Tibial nerve (tissue), 4 donors: Measurements from ENCODE around the gene DHX15. TPM values are rescaled to one million over a fixed set of nuclear protein-coding genes. Genes with fewer than 3 reads are reported as not detected.

Experiments used
- DNase-seq, 2 donors: peaks; one replicate each; pipeline ENCODE4 v3.0.0-alpha.2; 2019; ENCODE audit warnings: low spot score in 2 of 2
- H3K27ac ChIP-seq, 4 donors: fragments of 200-600 bp; sonication (generic) in 3 of 4; one replicate each; pipeline ENCODE4 v1.5.1; 2017 to 2019; ENCODE audit warnings: mild to moderate bottlenecking in 1 of 4
- H3K27me3 ChIP-seq, 2 donors: fragments of 200-600 bp; sonication (generic) in 1 of 2; one replicate each; pipeline versions ENCODE4 v1.5.1 to v1.6.0; 2017 to 2019
- H3K36me3 ChIP-seq, 3 donors: fragments of 200-600 bp; sonication (generic); one replicate each; pipeline ENCODE4 v1.5.1; 2018 to 2019
- H3K4me1 ChIP-seq, 4 donors: fragments of 200-600 bp; sonication (generic) in 3 of 4; one replicate each; pipeline ENCODE4 v1.5.1; 2017 to 2019
- H3K4me3 ChIP-seq, 4 donors: fragments of 200-600 bp; sonication (generic) in 3 of 4; one replicate each; pipeline ENCODE4 v1.5.1; 2017 to 2019; ENCODE audit warnings: mild to moderate bottlenecking in 1 of 4, moderate library complexity in 1 of 4
- H3K9me3 ChIP-seq, 4 donors: fragments of 200-600 bp; sonication (generic) in 3 of 4; one replicate each; pipeline ENCODE4 v1.5.1; 2017 to 2019
- CTCF ChIP-seq, 5 experiments: fragments of 200-600 bp in 3 of 5; fragments of 450-650 bp in 2 of 5; sonication (generic) in 3 of 5; IDR thresholded peaks; one replicate each; pipeline ENCODE4 v1.5.1; 2016 to 2019; ENCODE audit warnings: antibody characterized with exemption in 5 of 5, mild to moderate bottlenecking in 3 of 5, moderate library complexity in 2 of 5
- EP300 ChIP-seq, 2 donors: sonication (generic); formaldehyde crosslinking; IDR thresholded peaks; one replicate each; pipeline ENCODE4 v1.6.1; 2017; ENCODE audit warnings: antibody characterized with exemption in 2 of 2, mild to moderate bottlenecking in 1 of 2
- POLR2A ChIP-seq, 2 donors: fragments of 450-650 bp; IDR thresholded peaks; one replicate each; pipeline ENCODE4 v1.6.1; 2017; ENCODE audit warnings: antibody characterized with exemption in 2 of 2, mild to moderate bottlenecking in 2 of 2, moderate library complexity in 2 of 2
- WGBS, 2 donors: methylation state at CpG; one replicate each; pipeline ENCODE4 v1.1.5; 2018; 5-methylcytosine and 5-hydroxymethylcytosine counted together
- total RNA-seq, 4 donors: library from RNA; depleted of rRNA; stranded (reverse); fragments of >200 nt; gene quantifications; one replicate each; pipeline ENCODE4 v1.1.0, GENCODE V29; 2016

The DHX15 gene
- total RNA-seq, 4 donors from 2014 or later = 127 to 167 (median 134) TPM

- Histone ChIP-seq H3K27ac (no peak overlapping the region), H3K9me3 (no peaks in the 10 kb centered on the region), H3K4me1 (peaks cover 0 to 37% (median 0%) of the 10 kb centered on the region in 4 donors), H3K27me3 (no peaks in the 10 kb centered on the region), H3K4me3 (no peak overlapping the region), H3K36me3 (peaks cover 0 to 60% (median 4%) of the 10 kb centered on the region in 3 donors)
- WGBS, 2 donors = 79% methylated on average over 7 of the region's 7 CpGs
- DNase-seq = no peak
- TF ChIP-seq POLR2A (IDR thresholded peaks at IDR 0.05) (no peak), EP300 (IDR thresholded peaks at IDR 0.05) (no peak), CTCF (IDR thresholded peaks at IDR 0.05) (no peak)
These were observed 47.3 kb downstream of the DHX15 start for GRCh38 chr4:24537025-24537424.

- TF ChIP-seq POLR2A (IDR thresholded peaks at IDR 0.05) (no peak), CTCF (IDR thresholded peaks at IDR 0.05) (no peak), EP300 (IDR thresholded peaks at IDR 0.05) (no peak)
- DNase-seq = no peak
- H3K36me3 ChIP-seq = peaks cover 0 to 60% (median 0%) of the 10 kb centered on the region in 3 donors
- WGBS, 2 donors = 95 to 97% methylated on average over 3 of the region's 3 CpGs
- no peaks in the 10 kb centered on the region for H3K9me3 ChIP-seq
- no peak overlapping the region for H3K27ac ChIP-seq
- no peaks in the 10 kb centered on the region for H3K27me3 ChIP-seq
- no peak overlapping the region for H3K4me3 ChIP-seq
- peaks cover 0 to 33% (median 0%) of the 10 kb centered on the region in 4 donors for H3K4me1 ChIP-seq
These were observed 49.0 kb downstream of the DHX15 start for GRCh38 chr4:24535399-24535798.

GRCh38 chr4:24533364-24533763 is 51.0 kb downstream of the DHX15 start:
- no peak for DNase-seq
- Histone ChIP-seq H3K27ac (no peak overlapping the region), H3K27me3 (no peaks in the 10 kb centered on the region), H3K4me1 (peaks cover 0 to 25% (median 0%) of the 10 kb centered on the region in 4 donors), H3K4me3 (no peak overlapping the region), H3K36me3 (peaks cover 0 to 69% (median 0%) of the 10 kb centered on the region in 3 donors), H3K9me3 (no peaks in the 10 kb centered on the region)
- WGBS, 2 donors = 80% methylated on average over 4 of the region's 4 CpGs
- no peak for TF ChIP-seq EP300 (IDR thresholded peaks at IDR 0.05)
- no peak for TF ChIP-seq POLR2A (IDR thresholded peaks at IDR 0.05)
- no peak for TF ChIP-seq CTCF (IDR thresholded peaks at IDR 0.05)

GRCh38 chr4:24529555-24529954 is 54.8 kb downstream of the DHX15 start:
- TF ChIP-seq EP300 (IDR thresholded peaks at IDR 0.05) (no peak), POLR2A (IDR thresholded peaks at IDR 0.05) (no peak), CTCF (IDR thresholded peaks at IDR 0.05) (no peak)

GRCh38 chr4:24527371-24527770 is 57.0 kb downstream of the DHX15 start:
- no peak for DNase-seq
- Histone ChIP-seq H3K9me3 (no peaks in the 10 kb centered on the region), H3K36me3 (peaks cover 0 to 78% (median 0%) of the 10 kb centered on the region in 3 donors), H3K4me1 (peaks cover 0 to 4% (median 0%) of the 10 kb centered on the region in 4 donors), H3K4me3 (no peak overlapping the region), H3K27ac (peak overlapping the region in 1 of 4 donors; percentile 8), H3K27me3 (no peaks in the 10 kb centered on the region)
- WGBS, 2 donors = 53 to 65% methylated on average over 3 of the region's 3 CpGs
- TF ChIP-seq EP300 (IDR thresholded peaks at IDR 0.05) (no peak), POLR2A (IDR thresholded peaks at IDR 0.05) (no peak), CTCF (IDR thresholded peaks at IDR 0.05) (no peak)

More at GRCh38 chr4:24529555-24529954, 54.8 kb downstream of the DHX15 start:
- Histone ChIP-seq H3K27me3 (no peaks in the 10 kb centered on the region), H3K9me3 (no peaks in the 10 kb centered on the region), H3K4me1 (peaks cover 0 to 10% (median 0%) of the 10 kb centered on the region in 4 donors), H3K4me3 (no peak overlapping the region), H3K27ac (no peak overlapping the region), H3K36me3 (peaks cover 0 to 76% (median 0%) of the 10 kb centered on the region in 3 donors)
- no peak for DNase-seq
- WGBS, 2 donors = 91 to 92% methylated on average over 2 of the region's 2 CpGs
